ENCODE data around the gene RDM1. TPM values are rescaled to one million over a fixed set of nuclear protein-coding genes. Genes with fewer than 3 reads are reported as not detected.

Gene RDM1
- total RNA-seq, 3 donors from 2014 or later: not detected

- Mint-ChIP-seq H3K27me3 (ENCODE audit: low read depth) (no peaks in the 10 kb centered on the region), H3K4me3 (no peak overlapping the region), H3K9me3 (no peaks in the 10 kb centered on the region), H3K36me3 (ENCODE audit: insufficient read depth) (no peaks in the 10 kb centered on the region), H3K4me1 (ENCODE audit: low read depth) (peaks cover 17% of the 10 kb centered on the region)
- DNase-seq: no peak
- no peak for ATAC-seq
These were observed 15.2 kb downstream of the RDM1 start for GRCh38 chr17:35915153-35915964.

- no peak overlapping the region for H3K4me3 Mint-ChIP-seq
- peaks cover 15% of the 10 kb centered on the region for H3K4me1 Mint-ChIP-seq (ENCODE audit: low read depth)
These were observed 16.2 kb downstream of the RDM1 start for GRCh38 chr17:35914354-35914753.

GRCh38 chr17:35913609-35914008, 17.0 kb downstream of the RDM1 start:
- no peaks in the 10 kb centered on the region for H3K9me3 Mint-ChIP-seq
- H3K4me3 Mint-ChIP-seq: no peak overlapping the region
- peaks cover 15% of the 10 kb centered on the region for H3K4me1 Mint-ChIP-seq (ENCODE audit: low read depth)
- ATAC-seq: no peak
- no peaks in the 10 kb centered on the region for H3K36me3 Mint-ChIP-seq (ENCODE audit: insufficient read depth)
- no peaks in the 10 kb centered on the region for H3K27me3 Mint-ChIP-seq (ENCODE audit: low read depth)
- DNase-seq: no peak

More at GRCh38 chr17:35914354-35914753, 16.2 kb downstream of the RDM1 start:
- H3K9me3 Mint-ChIP-seq: no peaks in the 10 kb centered on the region
- DNase-seq: no peak
- no peaks in the 10 kb centered on the region for H3K27me3 Mint-ChIP-seq (ENCODE audit: low read depth)
- no peak for ATAC-seq
- H3K36me3 Mint-ChIP-seq (ENCODE audit: insufficient read depth): no peaks in the 10 kb centered on the region

- ATAC-seq (no peak), DNase-seq (no peak)
- Mint-ChIP-seq H3K4me1 (ENCODE audit: low read depth) (peaks cover 15% of the 10 kb centered on the region), H3K4me3 (no peak overlapping the region), H3K9me3 (no peaks in the 10 kb centered on the region), H3K36me3 (ENCODE audit: insufficient read depth) (no peaks in the 10 kb centered on the region), H3K27me3 (ENCODE audit: low read depth) (no peaks in the 10 kb centered on the region)
These were observed 17.6 kb downstream of the RDM1 start for GRCh38 chr17:35912942-35913341.

GRCh38 chr17:35912339-35912912, 18.1 kb downstream of the RDM1 start:
- Mint-ChIP-seq H3K36me3 (ENCODE audit: insufficient read depth) (no peaks in the 10 kb centered on the region), H3K27me3 (ENCODE audit: low read depth) (no peaks in the 10 kb centered on the region), H3K4me3 (no peak overlapping the region), H3K4me1 (ENCODE audit: low read depth) (peaks cover 15% of the 10 kb centered on the region), H3K9me3 (no peaks in the 10 kb centered on the region)
- DNase-seq: no peak
- no peak for ATAC-seq

GRCh38 chr17:35909408-35909807, 21.2 kb downstream of the RDM1 start:
- Mint-ChIP-seq H3K9me3 (no peaks in the 10 kb centered on the region), H3K4me3 (no peak overlapping the region), H3K27me3 (ENCODE audit: low read depth) (no peaks in the 10 kb centered on the region), H3K36me3 (ENCODE audit: insufficient read depth) (no peaks in the 10 kb centered on the region), H3K4me1 (ENCODE audit: low read depth) (peaks cover 12% of the 10 kb centered on the region)
- DNase-seq (no peak), ATAC-seq (no peak)

- DNase-seq (no peak), ATAC-seq (no peak)
- Mint-ChIP-seq H3K27me3 (ENCODE audit: low read depth) (no peaks in the 10 kb centered on the region), H3K36me3 (ENCODE audit: insufficient read depth) (no peaks in the 10 kb centered on the region), H3K9me3 (no peaks in the 10 kb centered on the region), H3K4me1 (ENCODE audit: low read depth) (peaks cover 5% of the 10 kb centered on the region), H3K4me3 (no peak overlapping the region)
These were observed 22.9 kb downstream of the RDM1 start for GRCh38 chr17:35907691-35908090.

- Mint-ChIP-seq H3K27me3 (ENCODE audit: low read depth) (no peaks in the 10 kb centered on the region), H3K9me3 (no peaks in the 10 kb centered on the region), H3K4me1 (ENCODE audit: low read depth) (peaks cover 7% of the 10 kb centered on the region), H3K36me3 (ENCODE audit: insufficient read depth) (no peaks in the 10 kb centered on the region), H3K4me3 (no peak overlapping the region)
- no peak for ATAC-seq
- DNase-seq: no peak
These were observed 23.5 kb downstream of the RDM1 start for GRCh38 chr17:35906926-35907637.

GRCh38 chr17:35906191-35906925, 24.2 kb downstream of the RDM1 start:
- H3K9me3 Mint-ChIP-seq: no peaks in the 10 kb centered on the region
- ATAC-seq (no peak), DNase-seq (no peak)
- H3K36me3 Mint-ChIP-seq (ENCODE audit: insufficient read depth): no peaks in the 10 kb centered on the region
- no peaks in the 10 kb centered on the region for H3K27me3 Mint-ChIP-seq (ENCODE audit: low read depth)
- H3K4me1 Mint-ChIP-seq (ENCODE audit: low read depth): peaks cover 7% of the 10 kb centered on the region
- no peak overlapping the region for H3K4me3 Mint-ChIP-seq

GRCh38 chr17:35903451-35903850, 27.1 kb downstream of the RDM1 start:
- no peaks in the 10 kb centered on the region for H3K9me3 Mint-ChIP-seq
- no peak for ATAC-seq

GRCh38 chr17:35901631-35902175, 28.9 kb downstream of the RDM1 start:
- DNase-seq: no peak
- Mint-ChIP-seq H3K36me3 (ENCODE audit: insufficient read depth) (no peaks in the 10 kb centered on the region), H3K4me1 (ENCODE audit: low read depth) (peaks cover 41% of the 10 kb centered on the region), H3K27me3 (ENCODE audit: low read depth) (no peaks in the 10 kb centered on the region), H3K9me3 (no peaks in the 10 kb centered on the region), H3K4me3 (no peak overlapping the region)
- ATAC-seq: no peak

More at GRCh38 chr17:35903451-35903850, 27.1 kb downstream of the RDM1 start:
- H3K4me3 Mint-ChIP-seq: no peak overlapping the region
- H3K4me1 Mint-ChIP-seq (ENCODE audit: low read depth): peaks cover 35% of the 10 kb centered on the region
- DNase-seq: no peak
- H3K36me3 Mint-ChIP-seq (ENCODE audit: insufficient read depth): no peaks in the 10 kb centered on the region
- no peaks in the 10 kb centered on the region for H3K27me3 Mint-ChIP-seq (ENCODE audit: low read depth)

- DNase-seq (no peak), ATAC-seq (peak in 1 of 2 donors; percentile 25)
- H3K9me3 Mint-ChIP-seq: no peaks in the 10 kb centered on the region
- peak overlapping the region; percentile 61 for H3K4me3 Mint-ChIP-seq
- no peaks in the 10 kb centered on the region for H3K36me3 Mint-ChIP-seq (ENCODE audit: insufficient read depth)
- peaks cover 48% of the 10 kb centered on the region for H3K4me1 Mint-ChIP-seq (ENCODE audit: low read depth)
- no peaks in the 10 kb centered on the region for H3K27me3 Mint-ChIP-seq (ENCODE audit: low read depth)
These were observed 29.7 kb downstream of the RDM1 start for GRCh38 chr17:35900708-35901480.

GRCh38 chr17:35900280-35900679, 30.3 kb downstream of the RDM1 start:
- no peaks in the 10 kb centered on the region for H3K9me3 Mint-ChIP-seq
- no peaks in the 10 kb centered on the region for H3K27me3 Mint-ChIP-seq (ENCODE audit: low read depth)
- peaks cover 53% of the 10 kb centered on the region for H3K4me1 Mint-ChIP-seq (ENCODE audit: low read depth)
- ATAC-seq (no peak), DNase-seq (no peak)
- H3K36me3 Mint-ChIP-seq (ENCODE audit: insufficient read depth): no peaks in the 10 kb centered on the region
- peak overlapping the region; percentile 61 for H3K4me3 Mint-ChIP-seq

All from activated T-cell treated with anti-CD3 and anti-CD28 coated beads, Interleukin-2, amount 50 U/mL, for 4 hours (primary cell).